ENCODE results near the gene LCN10.
A peak's percentile ranks its signal among the peaks of the same experiment; 100 is the strongest.

The LCN10 gene

DNA sequence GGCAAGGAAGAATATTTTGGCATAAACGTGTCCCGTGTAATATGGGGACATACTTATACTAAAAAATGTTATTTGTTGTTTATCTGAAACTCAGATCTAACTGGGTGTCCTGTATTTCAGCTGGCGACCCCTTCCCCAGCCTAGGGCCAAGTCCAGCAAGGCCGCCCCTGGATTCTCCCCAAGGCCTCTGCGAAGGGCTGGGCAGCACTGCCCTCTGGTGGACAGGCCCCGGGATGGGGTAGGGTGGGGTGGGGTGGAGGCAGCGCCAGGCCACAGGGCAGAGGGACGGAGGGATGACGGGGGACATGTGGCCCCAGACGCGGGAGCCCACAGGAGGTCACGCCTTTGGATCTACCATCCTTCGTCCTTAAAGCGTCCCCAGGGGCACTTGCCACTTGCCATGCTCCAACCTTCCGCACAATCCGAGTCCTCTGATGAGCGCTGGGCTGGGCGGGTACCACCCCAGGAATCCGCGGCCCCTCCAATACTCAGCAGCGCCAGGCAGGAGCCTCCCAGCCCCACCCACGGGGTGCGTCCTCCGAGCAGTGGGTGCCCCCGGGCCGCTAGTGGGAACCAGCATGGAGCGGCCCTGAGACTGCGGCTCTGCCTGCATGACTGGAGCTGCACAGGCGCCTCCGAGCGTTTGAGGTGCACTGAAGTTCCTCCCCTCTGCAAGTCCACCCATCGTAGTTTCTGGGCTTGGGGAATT is 48.4 kb downstream of the LCN10 start:
- no peak overlapping the region for H3K9ac ChIP-seq (ENCODE audit: low read depth, low read length)
- TF ChIP-seq, protein P1, sequence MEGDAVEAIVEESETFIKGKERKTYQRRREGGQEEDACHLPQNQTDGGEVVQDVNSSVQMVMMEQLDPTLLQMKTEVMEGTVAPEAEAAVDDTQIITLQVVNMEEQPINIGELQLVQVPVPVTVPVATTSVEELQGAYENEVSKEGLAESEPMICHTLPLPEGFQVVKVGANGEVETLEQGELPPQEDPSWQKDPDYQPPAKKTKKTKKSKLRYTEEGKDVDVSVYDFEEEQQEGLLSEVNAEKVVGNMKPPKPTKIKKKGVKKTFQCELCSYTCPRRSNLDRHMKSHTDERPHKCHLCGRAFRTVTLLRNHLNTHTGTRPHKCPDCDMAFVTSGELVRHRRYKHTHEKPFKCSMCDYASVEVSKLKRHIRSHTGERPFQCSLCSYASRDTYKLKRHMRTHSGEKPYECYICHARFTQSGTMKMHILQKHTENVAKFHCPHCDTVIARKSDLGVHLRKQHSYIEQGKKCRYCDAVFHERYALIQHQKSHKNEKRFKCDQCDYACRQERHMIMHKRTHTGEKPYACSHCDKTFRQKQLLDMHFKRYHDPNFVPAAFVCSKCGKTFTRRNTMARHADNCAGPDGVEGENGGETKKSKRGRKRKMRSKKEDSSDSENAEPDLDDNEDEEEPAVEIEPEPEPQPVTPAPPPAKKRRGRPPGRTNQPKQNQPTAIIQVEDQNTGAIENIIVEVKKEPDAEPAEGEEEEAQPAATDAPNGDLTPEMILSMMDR (IDR thresholded peaks at IDR 0.05; ENCODE audit: borderline replicate concordance, extremely low read depth, low read length, poor library complexity, severe bottlenecking) = peak; percentile 52
- TF ChIP-seq EZH2 (IDR thresholded peaks at IDR 0.05; ENCODE audit: borderline replicate concordance, low read depth, low read length, severe bottlenecking) = no peak
- no peak overlapping the region for H3K27ac ChIP-seq (ENCODE audit: low read length)
- H4K20me1 ChIP-seq (ENCODE audit: insufficient read depth, low read length) = no peaks in the 10 kb centered on the region
- H3K27me3 ChIP-seq (ENCODE audit: insufficient read depth, low read length, poor library complexity) = no peaks in the 10 kb centered on the region
- no peaks in the 10 kb centered on the region for H3K9me3 ChIP-seq (ENCODE audit: insufficient read depth, low read length, severe bottlenecking)
- peak; percentile 9 for DNase-seq
- H3K79me2 ChIP-seq (ENCODE audit: insufficient read depth, low read length) = no peaks in the 10 kb centered on the region
- H3K4me3 ChIP-seq (ENCODE audit: low read depth in 1 of 2, low read length in 2 of 2) = no peak overlapping the region
- ATAC-seq (ENCODE audit: insufficient read depth, low read depth) = peak; percentile 67; the same call in 2 of the 3 replicates
- no peak overlapping the region for H2AFZ ChIP-seq (ENCODE audit: low read depth, low read length)
- H3K36me3 ChIP-seq (ENCODE audit: insufficient read depth, low read length) = no peaks in the 10 kb centered on the region
- H3K4me1 ChIP-seq (ENCODE audit: insufficient read depth, low read length) = no peaks in the 10 kb centered on the region
- no peak overlapping the region for H3K4me2 ChIP-seq (ENCODE audit: insufficient read depth, low read length)

DNA sequence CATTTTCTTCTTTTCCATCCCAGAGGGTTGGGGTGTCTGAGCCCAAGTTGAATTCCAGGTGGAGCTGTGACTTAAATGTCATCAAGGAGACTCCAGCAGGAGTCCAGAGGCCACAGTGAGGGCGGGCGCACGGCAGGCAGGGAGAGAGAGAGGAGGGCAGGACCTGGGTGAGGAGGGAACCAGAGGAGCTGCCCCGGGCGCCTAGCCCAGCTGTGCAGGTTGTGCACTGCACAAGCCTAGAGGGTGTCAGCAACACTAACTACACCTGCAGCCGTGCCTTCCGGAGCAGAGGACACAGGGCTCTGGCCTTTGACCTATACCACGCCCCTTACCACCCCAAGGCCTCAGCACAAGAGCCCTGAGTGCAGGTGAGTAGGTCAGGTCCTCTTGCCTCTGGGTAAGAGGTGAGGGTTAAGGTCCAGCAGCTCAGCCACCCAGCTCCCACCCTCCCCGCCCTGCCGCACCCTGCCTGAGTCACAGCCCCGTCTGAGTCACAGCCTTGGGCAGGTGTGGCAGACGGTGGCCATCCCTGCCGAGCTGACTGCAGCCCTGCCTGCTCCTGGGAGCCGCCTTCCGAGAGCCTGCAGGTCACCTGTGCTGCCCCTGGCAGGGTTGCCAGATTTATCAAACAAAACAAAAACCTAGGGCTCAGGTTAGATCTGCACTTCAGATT is 49.1 kb downstream of the LCN10 start:
- no peaks in the 10 kb centered on the region for H3K9me3 ChIP-seq (ENCODE audit: insufficient read depth, low read length, severe bottlenecking)
- H3K79me2 ChIP-seq (ENCODE audit: insufficient read depth, low read length) = no peaks in the 10 kb centered on the region
- H3K4me2 ChIP-seq (ENCODE audit: insufficient read depth, low read length) = no peak overlapping the region
- H3K36me3 ChIP-seq (ENCODE audit: insufficient read depth, low read length) = no peaks in the 10 kb centered on the region
- no peak overlapping the region for H3K27ac ChIP-seq (ENCODE audit: low read length)
- no peak for ATAC-seq (ENCODE audit: insufficient read depth, low read depth)
- H3K4me1 ChIP-seq (ENCODE audit: insufficient read depth, low read length) = no peaks in the 10 kb centered on the region
- TF ChIP-seq EZH2 (IDR thresholded peaks at IDR 0.05; ENCODE audit: borderline replicate concordance, low read depth, low read length, severe bottlenecking) = no peak
- TF ChIP-seq, protein P1 (IDR thresholded peaks at IDR 0.05; ENCODE audit: borderline replicate concordance, extremely low read depth, low read length, poor library complexity, severe bottlenecking) = no peak
- no peak for DNase-seq
- H2AFZ ChIP-seq (ENCODE audit: low read depth, low read length) = no peak overlapping the region
- H4K20me1 ChIP-seq (ENCODE audit: insufficient read depth, low read length) = no peaks in the 10 kb centered on the region
- no peak overlapping the region for H3K4me3 ChIP-seq (ENCODE audit: low read depth in 1 of 2, low read length in 2 of 2)
- H3K27me3 ChIP-seq (ENCODE audit: insufficient read depth, low read length, poor library complexity) = no peaks in the 10 kb centered on the region
- no peak overlapping the region for H3K9ac ChIP-seq (ENCODE audit: low read depth, low read length)

DNA sequence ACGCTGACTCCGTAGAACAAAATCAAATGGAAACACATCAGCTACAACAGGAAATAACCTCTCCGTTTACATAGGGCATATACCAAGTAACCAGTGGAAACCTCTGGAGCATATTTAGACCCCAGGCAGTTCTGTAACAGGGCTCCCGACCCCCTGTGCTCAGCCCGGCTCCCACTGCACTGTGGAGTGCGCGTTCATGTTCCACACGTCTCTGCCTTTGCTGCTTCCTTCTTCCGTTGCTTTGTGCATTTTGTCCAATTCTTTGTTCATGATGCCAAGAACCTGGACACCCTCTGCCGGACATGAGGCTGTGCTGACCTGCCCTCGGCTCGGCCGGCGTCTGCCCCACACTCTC is 49.6 kb downstream of the LCN10 start:
- DNase-seq = no peak
- no peak for TF ChIP-seq EZH2 (IDR thresholded peaks at IDR 0.05; ENCODE audit: borderline replicate concordance, low read depth, low read length, severe bottlenecking)
- TF ChIP-seq, protein P1 (IDR thresholded peaks at IDR 0.05; ENCODE audit: borderline replicate concordance, extremely low read depth, low read length, poor library complexity, severe bottlenecking) = no peak
- no peak overlapping the region for H2AFZ ChIP-seq (ENCODE audit: low read depth, low read length)
- no peaks in the 10 kb centered on the region for H3K9me3 ChIP-seq (ENCODE audit: insufficient read depth, low read length, severe bottlenecking)
- no peak overlapping the region for H3K4me2 ChIP-seq (ENCODE audit: insufficient read depth, low read length)
- no peaks in the 10 kb centered on the region for H3K36me3 ChIP-seq (ENCODE audit: insufficient read depth, low read length)
- H3K79me2 ChIP-seq (ENCODE audit: insufficient read depth, low read length) = no peaks in the 10 kb centered on the region
- no peaks in the 10 kb centered on the region for H3K4me1 ChIP-seq (ENCODE audit: insufficient read depth, low read length)
- no peak overlapping the region for H3K4me3 ChIP-seq (ENCODE audit: low read depth in 1 of 2, low read length in 2 of 2)
- H3K27ac ChIP-seq (ENCODE audit: low read length) = no peak overlapping the region
- no peaks in the 10 kb centered on the region for H4K20me1 ChIP-seq (ENCODE audit: insufficient read depth, low read length)
- no peak for ATAC-seq (ENCODE audit: insufficient read depth, low read depth)
- no peak overlapping the region for H3K9ac ChIP-seq (ENCODE audit: low read depth, low read length)
- no peaks in the 10 kb centered on the region for H3K27me3 ChIP-seq (ENCODE audit: insufficient read depth, low read length, poor library complexity)

Measured in DND-41 (cell line).